ENCODE results near the gene OR5AS1. TPM values are rescaled to one million over a fixed set of nuclear protein-coding genes. Genes with fewer than 3 reads are reported as not detected.
"Not testable (repeated sequence)": the region's sequence is repeated elsewhere in the genome, so short reads cannot be mapped to it uniquely, and the experiment has no call there.

The OR5AS1 gene
- total RNA-seq, 4 donors from 2014 or later: 0.04 TPM; not detected in 3

DNA sequence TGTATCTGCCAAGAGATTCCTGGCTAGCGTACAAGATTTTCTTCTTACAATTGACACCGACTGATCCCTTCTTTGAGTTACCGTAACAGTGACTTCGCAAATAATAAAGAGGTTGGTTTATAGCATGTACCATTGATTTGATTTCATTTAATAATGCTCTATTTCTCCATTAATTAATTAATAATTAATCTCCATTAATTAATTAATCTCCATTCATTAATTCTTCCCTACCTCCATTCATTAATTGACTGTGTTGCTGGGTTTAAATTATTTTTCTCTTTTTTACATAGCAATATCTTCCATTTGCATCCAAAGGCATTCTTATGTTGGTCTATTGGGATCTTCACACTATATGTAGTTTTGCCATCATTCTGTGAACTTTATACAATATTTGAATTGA, 21.0 kb downstream of the OR5AS1 start:
- no peak overlapping the region for H3K4me3 ChIP-seq
- H3K9me3 ChIP-seq: no peaks in the 10 kb centered on the region
- no peaks in the 10 kb centered on the region for H3K36me3 ChIP-seq
- no peaks in the 10 kb centered on the region for H3K4me1 ChIP-seq
- TF ChIP-seq EP300 (IDR thresholded peaks at IDR 0.05) (no peak), POLR2A (IDR thresholded peaks at IDR 0.05) (no peak), CTCF (IDR thresholded peaks at IDR 0.05) (no peak), POLR2AphosphoS5 (IDR thresholded peaks at IDR 0.05) (no peak)
- 66 to 72% methylated on average over 4 of the region's 4 CpGs for WGBS, 2 donors (ENCODE audit: low coverage in 1 of 2)
- no peak overlapping the region for H3K27ac ChIP-seq
- no peak for ATAC-seq
- no peaks in the 10 kb centered on the region for H3K27me3 ChIP-seq

- no peak for TF ChIP-seq POLR2A (IDR thresholded peaks at IDR 0.05)
These were observed 22.0 kb downstream of the OR5AS1 start for GRCh38 chr11:56049487-56049886.

DNA sequence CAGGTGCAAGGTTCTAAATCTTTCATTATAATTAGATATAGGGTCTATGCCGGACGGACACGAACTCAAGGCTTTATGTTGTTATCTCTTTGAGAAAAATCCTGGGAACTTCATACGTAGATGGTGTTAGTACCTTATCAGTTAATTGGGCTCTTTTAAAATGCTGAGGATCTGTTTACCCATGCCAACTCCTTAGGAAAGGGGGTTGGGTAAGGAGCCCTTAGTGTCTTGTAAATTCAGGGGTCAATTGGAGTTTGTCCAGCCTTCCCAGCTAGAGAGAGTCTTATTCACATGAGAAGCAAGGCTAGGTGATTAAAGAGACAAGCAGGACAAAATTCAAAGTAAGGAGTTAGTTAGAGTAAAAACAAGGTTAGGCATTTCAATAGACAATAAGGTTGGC, 28.9 kb downstream of the OR5AS1 start:
- H3K4me3 ChIP-seq, H3K27me3 ChIP-seq, H3K4me1 ChIP-seq, ATAC-seq, H3K9me3 ChIP-seq, H3K27ac ChIP-seq, H3K36me3 ChIP-seq: not testable (repeated sequence)
- 40 to 47% methylated on average over 4 of the region's 4 CpGs for WGBS, 2 donors (ENCODE audit: low coverage in 1 of 2)

More at GRCh38 chr11:56049487-56049886, 22.0 kb downstream of the OR5AS1 start:
- WGBS, 2 donors (ENCODE audit: low coverage in 1 of 2): 77% methylated on average over 2 of the region's 2 CpGs
- no peaks in the 10 kb centered on the region for H3K27me3 ChIP-seq
- H3K4me3 ChIP-seq: no peak overlapping the region
- H3K36me3 ChIP-seq: no peaks in the 10 kb centered on the region
- ATAC-seq: no peak
- H3K27ac ChIP-seq: no peak overlapping the region
- no peaks in the 10 kb centered on the region for H3K4me1 ChIP-seq
- no peaks in the 10 kb centered on the region for H3K9me3 ChIP-seq

DNA sequence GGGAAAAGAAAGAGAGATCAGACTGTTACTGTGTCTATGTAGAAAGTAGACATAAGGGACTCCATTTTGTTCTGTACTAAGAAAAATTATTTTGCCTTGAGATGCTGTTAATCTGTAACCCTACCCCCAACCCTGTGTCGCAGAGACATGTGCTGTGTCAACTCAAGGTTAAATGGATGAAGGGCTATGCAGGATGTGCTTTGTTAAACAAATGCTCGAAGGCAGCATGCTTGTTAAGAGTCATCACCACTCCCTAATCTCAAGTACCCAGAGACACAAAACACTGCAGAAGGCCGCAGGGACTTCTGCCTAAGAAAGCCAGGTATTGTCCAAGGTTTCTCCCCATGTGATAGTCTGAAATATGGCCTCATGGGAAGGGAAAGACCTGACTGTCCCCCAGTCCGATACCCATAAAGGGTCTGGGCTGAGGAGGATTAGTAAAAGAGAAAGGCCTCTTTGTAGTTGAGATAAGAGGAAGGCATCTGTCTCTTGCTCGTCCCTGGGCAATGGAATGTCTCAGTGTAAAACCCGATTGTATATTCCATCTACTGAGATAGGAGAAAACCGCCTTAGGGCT, 30.3 kb downstream of the OR5AS1 start:
- not testable (repeated sequence) for H3K36me3 ChIP-seq
- 21 to 38% methylated on average over 6 to 7 of the region's 7 CpGs for WGBS, 2 donors (ENCODE audit: low coverage in 1 of 2)

DNA sequence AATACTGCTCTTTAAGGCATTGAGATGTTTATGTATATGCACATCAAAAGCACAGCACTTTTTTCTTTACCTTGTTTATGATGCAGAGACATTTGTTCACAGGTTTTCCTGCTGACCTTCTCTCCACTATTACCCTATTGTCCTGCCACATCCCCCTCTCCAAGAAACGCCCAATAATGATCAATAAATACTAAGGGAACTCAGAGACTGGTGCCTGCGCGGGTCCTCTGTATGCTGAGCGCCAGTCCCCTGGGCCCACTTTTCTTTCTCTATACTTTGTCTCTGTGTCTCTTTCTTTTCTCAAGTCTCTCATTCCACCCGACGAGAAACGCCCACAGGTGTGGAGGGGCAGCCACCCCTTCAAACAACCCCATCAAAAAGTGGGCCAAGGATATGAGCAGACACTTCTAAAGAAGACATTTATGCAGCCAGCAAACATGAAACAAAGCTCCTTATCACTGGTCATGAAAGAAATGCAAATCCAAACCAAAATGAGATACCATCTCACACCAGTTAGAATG, 30.9 kb downstream of the OR5AS1 start:
- H3K27me3 ChIP-seq, H3K4me1 ChIP-seq, H3K4me3 ChIP-seq, H3K36me3 ChIP-seq, H3K27ac ChIP-seq, ATAC-seq, H3K9me3 ChIP-seq: not testable (repeated sequence)
- 82% methylated on average over 2 of the region's 7 CpGs; no CpG with 5 or more reads in 1 of the 2 donors for WGBS, 2 donors (ENCODE audit: low coverage in 1 of 2)

More for the DNA sequence above, 30.3 kb downstream of the OR5AS1 start:
- not testable (repeated sequence) for H3K4me3 ChIP-seq, ATAC-seq, H3K9me3 ChIP-seq, H3K27ac ChIP-seq, H3K4me1 ChIP-seq, H3K27me3 ChIP-seq

DNA sequence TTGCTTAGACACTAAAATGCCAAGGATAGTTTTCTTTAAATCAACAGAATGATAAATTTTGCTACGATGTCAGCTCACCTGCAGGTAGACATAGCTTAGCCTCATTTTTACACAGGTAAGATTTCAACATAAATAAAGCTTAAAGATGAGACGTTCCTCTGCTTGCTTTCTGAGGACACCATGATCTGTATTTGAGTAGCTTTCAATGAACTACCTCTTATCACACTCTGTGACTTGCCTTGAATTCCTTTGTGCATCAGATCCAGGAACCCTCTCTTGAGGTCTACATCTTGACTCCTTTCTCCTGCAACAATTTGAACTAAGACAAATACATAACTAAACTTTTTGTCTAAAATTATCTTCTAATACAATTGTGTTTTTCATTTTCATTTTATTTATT, 39.5 kb downstream of the OR5AS1 start:
- TF ChIP-seq POLR2A (IDR thresholded peaks at IDR 0.05) (no peak), EP300 (IDR thresholded peaks at IDR 0.05) (no peak), POLR2AphosphoS5 (IDR thresholded peaks at IDR 0.05) (no peak), CTCF (IDR thresholded peaks at IDR 0.05) (no peak)
- 56 to 58% methylated on average over 2 of the region's 2 CpGs for WGBS, 2 donors (ENCODE audit: low coverage in 1 of 2)
- ATAC-seq: no peak
- no peaks in the 10 kb centered on the region for H3K36me3 ChIP-seq
- H3K27me3 ChIP-seq: no peaks in the 10 kb centered on the region
- no peak overlapping the region for H3K4me3 ChIP-seq
- H3K9me3 ChIP-seq: no peaks in the 10 kb centered on the region
- H3K27ac ChIP-seq: no peak overlapping the region
- no peaks in the 10 kb centered on the region for H3K4me1 ChIP-seq

Other genes starting within 250 kb of the OR5AS1 start
- under 1 TPM in 1 of 4 donors, not detected in 3; 0.89 TPM for gene OR5D14, start 232.1 kb upstream of the OR5AS1 start, total RNA-seq
- gene OR5L1, start 216.3 kb upstream of the OR5AS1 start, total RNA-seq: not detected
- not detected for gene OR5D18, start 208.0 kb upstream of the OR5AS1 start, total RNA-seq
- gene OR5L2, start 200.4 kb upstream of the OR5AS1 start, total RNA-seq: not detected
- gene OR5D16, start 188.9 kb upstream of the OR5AS1 start, total RNA-seq: not detected
- gene TRIM51, start 144.4 kb upstream of the OR5AS1 start, total RNA-seq: not detected
- gene OR5W2, start 113.1 kb upstream of the OR5AS1 start, total RNA-seq: not detected
- not detected for gene OR5I1, start 91.3 kb upstream of the OR5AS1 start, total RNA-seq
- not detected for gene OR10AG1, start 57.7 kb upstream of the OR5AS1 start, total RNA-seq
- gene OR5F1, start 33.0 kb upstream of the OR5AS1 start, total RNA-seq: not detected
- not detected for gene OR8I2, start 65.7 kb downstream of the OR5AS1 start, total RNA-seq
- not detected for gene OR8H2, start 76.0 kb downstream of the OR5AS1 start, total RNA-seq
- gene OR8H3, start 94.7 kb downstream of the OR5AS1 start, total RNA-seq: not detected
- gene OR8J3, start 112.5 kb downstream of the OR5AS1 start, total RNA-seq: under 1 TPM in 1 of 4 donors, not detected in 3; 0.12 TPM
- gene OR8K5, start 132.7 kb downstream of the OR5AS1 start, total RNA-seq: not detected
- gene OR5J2, start 149.0 kb downstream of the OR5AS1 start, total RNA-seq: not detected
- gene OR5T2, start 206.6 kb downstream of the OR5AS1 start, total RNA-seq: under 1 TPM in 1 of 4 donors, not detected in 3; 0.35 TPM
- not detected for gene OR5T3, start 224.6 kb downstream of the OR5AS1 start, total RNA-seq
- gene OR5T1, start 246.5 kb downstream of the OR5AS1 start, total RNA-seq: not detected

Measured in gastroesophageal sphincter (tissue), 4 donors.